Fibroblast of mammary gland (primary cell): ENCODE results near the gene NENF.
A peak's percentile ranks its signal among the peaks of the same experiment; 100 is the strongest.

ENCODE experiments used
- DNase-seq: peaks from one replicate; pipeline ENCODE4 v3.0.0-alpha.2; 2010; ENCODE audit warnings: low read depth
- H3K4me3 ChIP-seq: 2 replicates; pipeline ENCODE4 v1.5.1; 2011; ENCODE audit warnings: low read depth, mild to moderate bottlenecking, low read length, moderate library complexity; ENCODE audit not compliant: control insufficient read depth
- CTCF ChIP-seq: conservative IDR thresholded peaks from 2 replicates; pipeline ENCODE4 v1.5.1; 2011; ENCODE audit warnings: low read depth, low read length, inconsistent platforms; ENCODE audit not compliant: control insufficient read depth, insufficient read depth

The NENF gene

GRCh38 chr1:212465311-212465710 lies 32.6 kb downstream of the NENF start:
- no peak for DNase-seq
- no peak overlapping the region for H3K4me3 ChIP-seq
- TF ChIP-seq CTCF = no peak

- no peak for DNase-seq
- TF ChIP-seq CTCF = no peak
- H3K4me3 ChIP-seq = no peak overlapping the region
Measured at GRCh38 chr1:212466437-212466836, 33.7 kb downstream of the NENF start.

- no peak for DNase-seq
- no peak overlapping the region for H3K4me3 ChIP-seq
- no peak for TF ChIP-seq CTCF
Measured at GRCh38 chr1:212466898-212467650, 34.4 kb downstream of the NENF start.

GRCh38 chr1:212467843-212468482 lies 35.2 kb downstream of the NENF start:
- peak; percentile 20 for DNase-seq
- TF ChIP-seq CTCF = no peak
- no peak overlapping the region for H3K4me3 ChIP-seq

GRCh38 chr1:212470059-212470458 lies 37.3 kb downstream of the NENF start:
- DNase-seq = peak; percentile 99
- H3K4me3 ChIP-seq = no peak overlapping the region
- no peak for TF ChIP-seq CTCF

- DNase-seq = no peak
- H3K4me3 ChIP-seq = no peak overlapping the region
- TF ChIP-seq CTCF = no peak
Measured at GRCh38 chr1:212471286-212471685, 38.6 kb downstream of the NENF start.
